Type B pancreatic cell (in vitro differentiated cells): Measurements from ENCODE around the gene ACADVL. TPM values are rescaled to one million over a fixed set of nuclear protein-coding genes. Genes with fewer than 3 reads are reported as not detected.

ENCODE experiments used
- DNase-seq: peaks from one replicate; pipeline ENCODE4 v3.0.0; 2021; ENCODE audit warnings: mixed read lengths; ENCODE audit not compliant: unreplicated experiment; ENCODE audit errors: extremely low spot score
- H3K27ac Mint-ChIP-seq: 2 replicates; pipeline ENCODE4 v1.8.0; 2021; ENCODE audit warnings: mild to moderate bottlenecking, mixed read lengths
- H3K27me3 Mint-ChIP-seq: 2 replicates; pipeline ENCODE4 v1.8.0; 2021; ENCODE audit warnings: mixed read lengths
- H3K36me3 Mint-ChIP-seq: 2 replicates; pipeline ENCODE4 v1.8.0; 2021; ENCODE audit warnings: mixed read lengths
- H3K4me1 Mint-ChIP-seq: one replicate; pipeline ENCODE4 v1.8.0; 2021; ENCODE audit warnings: mixed read lengths; ENCODE audit not compliant: unreplicated experiment
- H3K4me3 Mint-ChIP-seq: 2 replicates; pipeline ENCODE4 v1.8.0; 2021; ENCODE audit warnings: mild to moderate bottlenecking, mixed read lengths
- H3K9me3 Mint-ChIP-seq: 2 replicates; pipeline ENCODE4 v1.8.0; 2021; ENCODE audit warnings: mixed read lengths
- CTCF ChIP-seq: fragments of 200-600 bp; sonication (generic); conservative IDR thresholded peaks from 2 replicates; pipeline ENCODE4 v1.5.0; 2021; ENCODE audit warnings: antibody characterized with exemption, mild to moderate bottlenecking
- total RNA-seq: library from RNA; stranded (reverse); gene quantifications from 2 replicates; pipeline ENCODE4 v1.2.1, GENCODE V29; 2021; ENCODE audit warnings: low replicate concordance

The ACADVL gene
- total RNA-seq, 1 donor from 2014 or later = 617 TPM

- Mint-ChIP-seq H3K36me3 (peaks cover 22% of the 10 kb centered on the region), H3K4me3 (peak overlapping the region; percentile 97), H3K27ac (peak overlapping the region; percentile 73), H3K9me3 (no peaks in the 10 kb centered on the region), H3K27me3 (no peaks in the 10 kb centered on the region), H3K4me1 (peaks cover 37% of the 10 kb centered on the region)
- no peak for DNase-seq
- no peak for TF ChIP-seq CTCF
These were observed 29.5 kb downstream of the ACADVL start for GRCh38 chr17:7249214-7249613.

GRCh38 chr17:7249830-7250229 is 30.1 kb downstream of the ACADVL start:
- Mint-ChIP-seq H3K27ac (peak overlapping the region; percentile 10), H3K4me1 (peaks cover 37% of the 10 kb centered on the region), H3K9me3 (no peaks in the 10 kb centered on the region), H3K4me3 (peak overlapping the region; percentile 97), H3K36me3 (peaks cover 23% of the 10 kb centered on the region), H3K27me3 (no peaks in the 10 kb centered on the region)
- no peak for TF ChIP-seq CTCF
- DNase-seq = no peak

GRCh38 chr17:7250695-7251627 is 31.2 kb downstream of the ACADVL start:
- Mint-ChIP-seq H3K27me3 (no peaks in the 10 kb centered on the region), H3K36me3 (peaks cover 22% of the 10 kb centered on the region), H3K9me3 (no peaks in the 10 kb centered on the region), H3K4me3 (peak overlapping the region; percentile 97), H3K27ac (peak overlapping the region; percentile 92), H3K4me1 (peaks cover 37% of the 10 kb centered on the region)
- TF ChIP-seq CTCF = no peak
- DNase-seq = no peak

- Mint-ChIP-seq H3K4me3 (peak within 1 kb of the TSS; percentile 97), H3K4me1 (peaks cover 30% of the 10 kb centered on the region), H3K27ac (peak within 1 kb of the TSS; percentile 100), H3K9me3 (no peaks in the 10 kb centered on the region), H3K36me3 (peaks cover 20% of the 10 kb centered on the region), H3K27me3 (no peaks in the 10 kb centered on the region)
- peak; percentile 100 for DNase-seq
- TF ChIP-seq CTCF = no peak
These were observed 32.0 kb downstream of the ACADVL start, which contains the start of gene CTDNEP1 for GRCh38 chr17:7251661-7252175. CTDNEP1 (minus strand) TSS chr17:7251734; CDS start chr17:7251296, 438 bp downstream.

GRCh38 chr17:7252176-7253043 is 32.7 kb downstream of the ACADVL start, which contains the start of gene ELP5:
ELP5 (plus strand) TSS chr17:7252215; CDS start chr17:7252551, 336 bp downstream.
- H3K36me3 Mint-ChIP-seq = peaks cover 21% of the 10 kb centered on the region
- DNase-seq = peak; percentile 93
- peak; percentile 22 for TF ChIP-seq CTCF
- H3K4me1 Mint-ChIP-seq = peaks cover 30% of the 10 kb centered on the region
- peak within 1 kb of the TSS; percentile 100 for H3K27ac Mint-ChIP-seq
- H3K4me3 Mint-ChIP-seq = peak within 1 kb of the TSS; percentile 97
- no peaks in the 10 kb centered on the region for H3K27me3 Mint-ChIP-seq
- no peaks in the 10 kb centered on the region for H3K9me3 Mint-ChIP-seq
